ENCODE data around the gene RNF157. TPM values are rescaled to one million over a fixed set of nuclear protein-coding genes. Genes with fewer than 3 reads are reported as not detected.

The RNF157 gene
- total RNA-seq, 1 experiment from 2014 or later: 11.2 TPM

DNA sequence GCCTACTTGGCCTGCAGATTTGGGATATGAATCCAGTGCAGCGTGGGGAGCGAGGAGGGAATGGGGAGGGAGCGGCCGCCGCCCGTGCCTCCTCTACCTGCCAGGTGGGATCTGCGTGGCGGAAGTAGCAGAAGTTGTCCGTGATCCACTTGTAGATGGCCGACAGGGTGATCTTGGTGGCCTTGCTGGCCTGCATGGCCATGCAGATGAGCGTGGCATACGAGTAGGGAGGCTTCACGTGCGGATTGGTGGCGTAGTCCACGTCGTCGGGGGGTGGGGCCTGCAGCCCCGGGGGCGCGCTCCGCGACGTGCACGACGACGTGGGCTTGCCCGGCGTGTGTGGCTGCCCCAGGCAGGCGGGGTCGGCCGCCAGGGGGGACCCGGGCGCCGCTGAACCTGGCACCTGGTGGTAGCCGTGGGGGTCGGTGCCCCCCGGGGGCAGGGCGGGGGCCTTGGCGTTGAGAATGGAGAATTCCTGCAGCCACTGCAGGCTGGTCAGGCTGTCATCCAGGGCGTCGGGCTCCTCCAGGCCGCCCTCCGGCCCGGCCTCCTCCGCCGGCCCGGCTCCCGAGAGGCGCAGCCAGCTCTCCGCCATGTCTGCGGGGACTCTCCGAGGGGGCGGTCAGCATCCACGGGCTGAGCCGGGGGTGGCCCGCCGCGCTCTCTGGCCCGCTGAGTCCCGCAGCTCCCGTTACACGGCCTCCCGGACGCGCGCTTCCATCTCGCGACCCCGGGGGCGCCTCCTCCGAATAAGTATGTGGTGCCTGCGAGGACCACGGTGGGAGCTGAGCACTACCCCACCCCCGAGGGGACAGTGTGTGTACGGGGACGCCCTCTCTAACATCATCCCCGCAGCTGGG, 100.3 kb downstream of the RNF157 start:
- peak overlapping the region; percentile 87 for H3K4me3 Mint-ChIP-seq
- H3K9me3 Mint-ChIP-seq: no peaks in the 10 kb centered on the region
- H3K27ac Mint-ChIP-seq: no peak overlapping the region
- peaks cover 75% of the 10 kb centered on the region for H3K27me3 Mint-ChIP-seq (ENCODE audit: low read depth)
- no peaks in the 10 kb centered on the region for H3K36me3 Mint-ChIP-seq
- H3K4me1 Mint-ChIP-seq: peaks cover 78% of the 10 kb centered on the region
- CTCF ChIA-PET: interaction anchor here (0.5 to 9.7 kb wide), 10 partner anchors 6 to 139 kb away, joined by 3 to 176 read pairs (median 5); no protein-coding TSS in a partner anchor
- ATAC-seq (no peak), DNase-seq (ENCODE audit: low spot score) (peak; percentile 50)
- POLR2A ChIA-PET: no interaction called here
- TF ChIP-seq, protein P1, sequence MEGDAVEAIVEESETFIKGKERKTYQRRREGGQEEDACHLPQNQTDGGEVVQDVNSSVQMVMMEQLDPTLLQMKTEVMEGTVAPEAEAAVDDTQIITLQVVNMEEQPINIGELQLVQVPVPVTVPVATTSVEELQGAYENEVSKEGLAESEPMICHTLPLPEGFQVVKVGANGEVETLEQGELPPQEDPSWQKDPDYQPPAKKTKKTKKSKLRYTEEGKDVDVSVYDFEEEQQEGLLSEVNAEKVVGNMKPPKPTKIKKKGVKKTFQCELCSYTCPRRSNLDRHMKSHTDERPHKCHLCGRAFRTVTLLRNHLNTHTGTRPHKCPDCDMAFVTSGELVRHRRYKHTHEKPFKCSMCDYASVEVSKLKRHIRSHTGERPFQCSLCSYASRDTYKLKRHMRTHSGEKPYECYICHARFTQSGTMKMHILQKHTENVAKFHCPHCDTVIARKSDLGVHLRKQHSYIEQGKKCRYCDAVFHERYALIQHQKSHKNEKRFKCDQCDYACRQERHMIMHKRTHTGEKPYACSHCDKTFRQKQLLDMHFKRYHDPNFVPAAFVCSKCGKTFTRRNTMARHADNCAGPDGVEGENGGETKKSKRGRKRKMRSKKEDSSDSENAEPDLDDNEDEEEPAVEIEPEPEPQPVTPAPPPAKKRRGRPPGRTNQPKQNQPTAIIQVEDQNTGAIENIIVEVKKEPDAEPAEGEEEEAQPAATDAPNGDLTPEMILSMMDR (IDR thresholded peaks at IDR 0.05): no peak
- TF ChIP-seq RELA (CRISPR knock-in tag; IDR thresholded peaks at IDR 0.05; ENCODE audit: borderline replicate concordance) (no peak), ZNF138 (CRISPR knock-in tag; conservative IDR thresholded peaks at IDR 0.05) (no peak), EMX1 (CRISPR knock-in tag; IDR thresholded peaks at IDR 0.05) (no peak), NFYB (CRISPR knock-in tag; conservative IDR thresholded peaks at IDR 0.05; ENCODE audit: low read depth) (no peak), JUN (CRISPR knock-in tag; IDR thresholded peaks at IDR 0.05) (no peak), ZNF396 (CRISPR knock-in tag; IDR thresholded peaks at IDR 0.05; ENCODE audit: borderline replicate concordance) (no peak), MYBL2 (CRISPR knock-in tag; IDR thresholded peaks at IDR 0.05) (peak; percentile 69; the same call in 1 of the 2 replicates), ZNF317 (CRISPR knock-in tag; IDR thresholded peaks at IDR 0.05; ENCODE audit: borderline replicate concordance, low read depth) (no peak)
- TF ChIP-seq, protein P2, sequence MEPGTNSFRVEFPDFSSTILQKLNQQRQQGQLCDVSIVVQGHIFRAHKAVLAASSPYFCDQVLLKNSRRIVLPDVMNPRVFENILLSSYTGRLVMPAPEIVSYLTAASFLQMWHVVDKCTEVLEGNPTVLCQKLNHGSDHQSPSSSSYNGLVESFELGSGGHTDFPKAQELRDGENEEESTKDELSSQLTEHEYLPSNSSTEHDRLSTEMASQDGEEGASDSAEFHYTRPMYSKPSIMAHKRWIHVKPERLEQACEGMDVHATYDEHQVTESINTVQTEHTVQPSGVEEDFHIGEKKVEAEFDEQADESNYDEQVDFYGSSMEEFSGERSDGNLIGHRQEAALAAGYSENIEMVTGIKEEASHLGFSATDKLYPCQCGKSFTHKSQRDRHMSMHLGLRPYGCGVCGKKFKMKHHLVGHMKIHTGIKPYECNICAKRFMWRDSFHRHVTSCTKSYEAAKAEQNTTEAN (CRISPR knock-in tag; IDR thresholded peaks at IDR 0.05): 0 out of 2 replicates have a peak, but pooled peaks have one; percentile 67
- TF ChIP-seq, protein P3, sequence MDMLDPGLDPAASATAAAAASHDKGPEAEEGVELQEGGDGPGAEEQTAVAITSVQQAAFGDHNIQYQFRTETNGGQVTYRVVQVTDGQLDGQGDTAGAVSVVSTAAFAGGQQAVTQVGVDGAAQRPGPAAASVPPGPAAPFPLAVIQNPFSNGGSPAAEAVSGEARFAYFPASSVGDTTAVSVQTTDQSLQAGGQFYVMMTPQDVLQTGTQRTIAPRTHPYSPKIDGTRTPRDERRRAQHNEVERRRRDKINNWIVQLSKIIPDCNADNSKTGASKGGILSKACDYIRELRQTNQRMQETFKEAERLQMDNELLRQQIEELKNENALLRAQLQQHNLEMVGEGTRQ (CRISPR knock-in tag; IDR thresholded peaks at IDR 0.05): peak; percentile 38; the same call in 1 of the 2 replicates
- TF ChIP-seq, protein P4, sequence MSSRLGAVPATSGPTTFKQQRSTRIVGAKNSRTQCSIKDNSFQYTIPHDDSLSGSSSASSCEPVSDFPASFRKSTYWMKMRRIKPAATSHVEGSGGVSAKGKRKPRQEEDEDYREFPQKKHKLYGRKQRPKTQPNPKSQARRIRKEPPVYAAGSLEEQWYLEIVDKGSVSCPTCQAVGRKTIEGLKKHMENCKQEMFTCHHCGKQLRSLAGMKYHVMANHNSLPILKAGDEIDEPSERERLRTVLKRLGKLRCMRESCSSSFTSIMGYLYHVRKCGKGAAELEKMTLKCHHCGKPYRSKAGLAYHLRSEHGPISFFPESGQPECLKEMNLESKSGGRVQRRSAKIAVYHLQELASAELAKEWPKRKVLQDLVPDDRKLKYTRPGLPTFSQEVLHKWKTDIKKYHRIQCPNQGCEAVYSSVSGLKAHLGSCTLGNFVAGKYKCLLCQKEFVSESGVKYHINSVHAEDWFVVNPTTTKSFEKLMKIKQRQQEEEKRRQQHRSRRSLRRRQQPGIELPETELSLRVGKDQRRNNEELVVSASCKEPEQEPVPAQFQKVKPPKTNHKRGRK (CRISPR knock-in tag; IDR thresholded peaks at IDR 0.05; ENCODE audit: borderline replicate concordance): no peak
- TF ChIP-seq, protein P5, sequence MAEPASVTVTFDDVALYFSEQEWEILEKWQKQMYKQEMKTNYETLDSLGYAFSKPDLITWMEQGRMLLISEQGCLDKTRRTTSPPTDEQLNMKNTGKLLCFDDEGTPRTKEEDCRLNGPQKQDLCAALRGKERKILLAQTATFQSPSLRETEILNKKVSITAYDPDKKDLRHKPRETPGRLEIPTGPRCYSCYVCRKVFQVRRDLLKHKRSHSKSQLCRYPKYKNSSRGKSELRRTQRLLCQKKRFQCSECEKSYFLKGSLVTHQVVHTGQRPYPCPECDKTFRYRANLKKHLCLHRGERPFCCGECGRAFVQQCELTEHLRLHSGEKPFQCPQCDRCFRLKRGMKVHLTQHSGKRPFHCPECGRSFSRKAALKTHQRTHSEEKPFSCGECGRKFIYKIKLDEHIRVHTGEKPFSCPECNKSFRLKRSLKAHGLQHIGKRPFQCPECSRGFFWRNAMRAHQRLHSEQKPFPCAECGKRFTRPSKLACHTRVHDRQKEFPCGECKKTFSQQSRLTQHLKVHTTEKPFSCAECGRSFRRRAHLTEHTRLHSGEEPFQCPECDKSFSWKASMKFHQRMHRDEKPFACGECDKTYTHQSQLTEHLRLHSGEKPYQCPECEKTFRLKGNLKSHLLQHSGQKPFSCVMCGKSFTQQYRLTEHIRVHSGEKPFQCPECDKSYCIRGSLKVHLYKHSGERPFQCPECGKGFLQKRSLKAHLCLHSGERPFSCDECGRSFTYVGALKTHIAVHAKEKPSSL (CRISPR knock-in tag; conservative IDR thresholded peaks at IDR 0.05): no peak
- TF ChIP-seq, protein P6, sequence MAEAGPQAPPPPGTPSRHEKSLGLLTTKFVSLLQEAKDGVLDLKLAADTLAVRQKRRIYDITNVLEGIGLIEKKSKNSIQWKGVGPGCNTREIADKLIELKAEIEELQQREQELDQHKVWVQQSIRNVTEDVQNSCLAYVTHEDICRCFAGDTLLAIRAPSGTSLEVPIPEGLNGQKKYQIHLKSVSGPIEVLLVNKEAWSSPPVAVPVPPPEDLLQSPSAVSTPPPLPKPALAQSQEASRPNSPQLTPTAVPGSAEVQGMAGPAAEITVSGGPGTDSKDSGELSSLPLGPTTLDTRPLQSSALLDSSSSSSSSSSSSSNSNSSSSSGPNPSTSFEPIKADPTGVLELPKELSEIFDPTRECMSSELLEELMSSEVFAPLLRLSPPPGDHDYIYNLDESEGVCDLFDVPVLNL (CRISPR knock-in tag; IDR thresholded peaks at IDR 0.05; ENCODE audit: borderline replicate concordance, low read depth): no peak
- TF ChIP-seq, protein P7, sequence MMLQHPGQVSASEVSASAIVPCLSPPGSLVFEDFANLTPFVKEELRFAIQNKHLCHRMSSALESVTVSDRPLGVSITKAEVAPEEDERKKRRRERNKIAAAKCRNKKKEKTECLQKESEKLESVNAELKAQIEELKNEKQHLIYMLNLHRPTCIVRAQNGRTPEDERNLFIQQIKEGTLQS (CRISPR knock-in tag; conservative IDR thresholded peaks at IDR 0.05): no peak
- TF ChIP-seq, protein P8, sequence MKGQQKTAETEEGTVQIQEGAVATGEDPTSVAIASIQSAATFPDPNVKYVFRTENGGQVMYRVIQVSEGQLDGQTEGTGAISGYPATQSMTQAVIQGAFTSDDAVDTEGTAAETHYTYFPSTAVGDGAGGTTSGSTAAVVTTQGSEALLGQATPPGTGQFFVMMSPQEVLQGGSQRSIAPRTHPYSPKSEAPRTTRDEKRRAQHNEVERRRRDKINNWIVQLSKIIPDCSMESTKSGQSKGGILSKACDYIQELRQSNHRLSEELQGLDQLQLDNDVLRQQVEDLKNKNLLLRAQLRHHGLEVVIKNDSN (CRISPR knock-in tag; IDR thresholded peaks at IDR 0.05): no peak
- TF ChIP-seq, protein P9, sequence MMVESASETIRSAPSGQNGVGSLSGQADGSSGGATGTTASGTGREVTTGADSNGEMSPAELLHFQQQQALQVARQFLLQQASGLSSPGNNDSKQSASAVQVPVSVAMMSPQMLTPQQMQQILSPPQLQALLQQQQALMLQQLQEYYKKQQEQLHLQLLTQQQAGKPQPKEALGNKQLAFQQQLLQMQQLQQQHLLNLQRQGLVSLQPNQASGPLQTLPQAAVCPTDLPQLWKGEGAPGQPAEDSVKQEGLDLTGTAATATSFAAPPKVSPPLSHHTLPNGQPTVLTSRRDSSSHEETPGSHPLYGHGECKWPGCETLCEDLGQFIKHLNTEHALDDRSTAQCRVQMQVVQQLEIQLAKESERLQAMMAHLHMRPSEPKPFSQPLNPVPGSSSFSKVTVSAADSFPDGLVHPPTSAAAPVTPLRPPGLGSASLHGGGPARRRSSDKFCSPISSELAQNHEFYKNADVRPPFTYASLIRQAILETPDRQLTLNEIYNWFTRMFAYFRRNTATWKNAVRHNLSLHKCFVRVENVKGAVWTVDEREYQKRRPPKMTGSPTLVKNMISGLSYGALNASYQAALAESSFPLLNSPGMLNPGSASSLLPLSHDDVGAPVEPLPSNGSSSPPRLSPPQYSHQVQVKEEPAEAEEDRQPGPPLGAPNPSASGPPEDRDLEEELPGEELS (CRISPR knock-in tag; IDR thresholded peaks at IDR 0.05): peak; percentile 40; the same call in 1 of the 2 replicates
- TF ChIP-seq, protein P10, sequence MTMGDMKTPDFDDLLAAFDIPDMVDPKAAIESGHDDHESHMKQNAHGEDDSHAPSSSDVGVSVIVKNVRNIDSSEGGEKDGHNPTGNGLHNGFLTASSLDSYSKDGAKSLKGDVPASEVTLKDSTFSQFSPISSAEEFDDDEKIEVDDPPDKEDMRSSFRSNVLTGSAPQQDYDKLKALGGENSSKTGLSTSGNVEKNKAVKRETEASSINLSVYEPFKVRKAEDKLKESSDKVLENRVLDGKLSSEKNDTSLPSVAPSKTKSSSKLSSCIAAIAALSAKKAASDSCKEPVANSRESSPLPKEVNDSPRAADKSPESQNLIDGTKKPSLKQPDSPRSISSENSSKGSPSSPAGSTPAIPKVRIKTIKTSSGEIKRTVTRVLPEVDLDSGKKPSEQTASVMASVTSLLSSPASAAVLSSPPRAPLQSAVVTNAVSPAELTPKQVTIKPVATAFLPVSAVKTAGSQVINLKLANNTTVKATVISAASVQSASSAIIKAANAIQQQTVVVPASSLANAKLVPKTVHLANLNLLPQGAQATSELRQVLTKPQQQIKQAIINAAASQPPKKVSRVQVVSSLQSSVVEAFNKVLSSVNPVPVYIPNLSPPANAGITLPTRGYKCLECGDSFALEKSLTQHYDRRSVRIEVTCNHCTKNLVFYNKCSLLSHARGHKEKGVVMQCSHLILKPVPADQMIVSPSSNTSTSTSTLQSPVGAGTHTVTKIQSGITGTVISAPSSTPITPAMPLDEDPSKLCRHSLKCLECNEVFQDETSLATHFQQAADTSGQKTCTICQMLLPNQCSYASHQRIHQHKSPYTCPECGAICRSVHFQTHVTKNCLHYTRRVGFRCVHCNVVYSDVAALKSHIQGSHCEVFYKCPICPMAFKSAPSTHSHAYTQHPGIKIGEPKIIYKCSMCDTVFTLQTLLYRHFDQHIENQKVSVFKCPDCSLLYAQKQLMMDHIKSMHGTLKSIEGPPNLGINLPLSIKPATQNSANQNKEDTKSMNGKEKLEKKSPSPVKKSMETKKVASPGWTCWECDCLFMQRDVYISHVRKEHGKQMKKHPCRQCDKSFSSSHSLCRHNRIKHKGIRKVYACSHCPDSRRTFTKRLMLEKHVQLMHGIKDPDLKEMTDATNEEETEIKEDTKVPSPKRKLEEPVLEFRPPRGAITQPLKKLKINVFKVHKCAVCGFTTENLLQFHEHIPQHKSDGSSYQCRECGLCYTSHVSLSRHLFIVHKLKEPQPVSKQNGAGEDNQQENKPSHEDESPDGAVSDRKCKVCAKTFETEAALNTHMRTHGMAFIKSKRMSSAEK (CRISPR knock-in tag; IDR thresholded peaks at IDR 0.05; ENCODE audit: borderline replicate concordance): no peak
